Tracheal epithelial cell (primary cell): ENCODE data around the gene SLC35B2. TPM values are rescaled to one million over a fixed set of nuclear protein-coding genes. Genes with fewer than 3 reads are reported as not detected.

Experiments
- total RNA-seq: library from RNA; depleted of rRNA; stranded (reverse); fragments of >200 nt; gene quantifications from 2 replicates; pipeline ENCODE4 v1.2.1, GENCODE V29; 2014

Gene SLC35B2
- total RNA-seq = 82.9 and 97.6 TPM in 2 replicates

GRCh38 chr6:44257025-44257752, at the start of gene SLC35B2:
Gene SLC35B2, minus strand, starts transcription at chr6:44257528. Its CDS starts 118 bp downstream, at chr6:44257410.

GRCh38 chr6:44269921-44270525, 12.7 kb upstream of the SLC35B2 start, which contains the start of gene TMEM151B:
Gene TMEM151B, plus strand, starts transcription at chr6:44270450. Its CDS starts 293 bp downstream, at chr6:44270743.

GRCh38 chr6:44265007-44265721, 7.8 kb upstream of the SLC35B2 start, which contains the start of gene NFKBIE:
Gene NFKBIE, minus strand, starts transcription at chr6:44265551. Its CDS starts 205 bp downstream, at chr6:44265346.

GRCh38 chr6:44246663-44247337, 10.5 kb downstream of the SLC35B2 start, which contains the start of gene HSP90AB1:
Gene HSP90AB1, plus strand, starts transcription at chr6:44247101. Its CDS starts 1,529 bp downstream, at chr6:44248630.

GRCh38 chr6:44223319-44224028, 33.9 kb downstream of the SLC35B2 start, which contains the start of gene SLC29A1:
Gene SLC29A1, plus strand, starts transcription at chr6:44223595. Its CDS starts 3,719 bp downstream, at chr6:44227314.

GRCh38 chr6:44216677-44217331, 40.5 kb downstream of the SLC35B2 start, which contains the start of gene MYMX:
Gene MYMX, plus strand, starts transcription at chr6:44216926. Its CDS starts 546 bp downstream, at chr6:44217472.

Other genes starting within 250 kb of the SLC35B2 start
- gene MRPL14, start 130.1 kb downstream of the SLC35B2 start, total RNA-seq = 64.8 and 92.1 TPM in 2 replicates
- gene TMEM63B, start 130.0 kb downstream of the SLC35B2 start, total RNA-seq = 35.8 and 54.9 TPM in 2 replicates
- gene CAPN11, start 98.7 kb downstream of the SLC35B2 start, total RNA-seq = not detected in 2 replicates
- gene MYMX, start 40.6 kb downstream of the SLC35B2 start, total RNA-seq = not detected in 2 replicates
- gene SLC29A1, start 33.9 kb downstream of the SLC35B2 start, total RNA-seq = 4.0 and 13.5 TPM in 2 replicates
- gene HSP90AB1, start 10.4 kb downstream of the SLC35B2 start, total RNA-seq = 436 and 475 TPM in 2 replicates
- gene NFKBIE, start 8.0 kb upstream of the SLC35B2 start, total RNA-seq = 7.0 and 28.9 TPM in 2 replicates
- gene TMEM151B, start 12.9 kb upstream of the SLC35B2 start, total RNA-seq = not detected in 2 replicates
- gene AARS2, start 55.8 kb upstream of the SLC35B2 start, total RNA-seq = 11.3 TPM in 2 replicates
- gene SPATS1, start 85.1 kb upstream of the SLC35B2 start, total RNA-seq = not detected in 2 replicates
- 18.8 and 19.4 TPM in 2 replicates for gene CDC5L, start 130.2 kb upstream of the SLC35B2 start, total RNA-seq